SK-N-MC (cell line): Measurements from ENCODE around the gene NUTM2F.

Experiments
- EZH2 ChIP-seq: fragments of 200-600 bp; sonication (generic); IDR thresholded peaks from one replicate; pipeline ENCODE4 v1.6.1; 2017; ENCODE audit warnings: antibody characterized with exemption
- FOXP2 ChIP-seq: optimal IDR thresholded peaks from 2 replicates; pipeline ENCODE3; 2011; ENCODE audit warnings: mild to moderate bottlenecking, moderate library complexity; ENCODE audit not compliant: insufficient read depth; ENCODE audit errors: extremely low read length, control extremely low read depth
- POLR2AphosphoS5 ChIP-seq: IDR thresholded peaks from 2 replicates; pipeline ENCODE4 v1.6.1; 2012; ENCODE audit warnings: mild to moderate bottlenecking, low read depth, low read length, borderline replicate concordance

DNA sequence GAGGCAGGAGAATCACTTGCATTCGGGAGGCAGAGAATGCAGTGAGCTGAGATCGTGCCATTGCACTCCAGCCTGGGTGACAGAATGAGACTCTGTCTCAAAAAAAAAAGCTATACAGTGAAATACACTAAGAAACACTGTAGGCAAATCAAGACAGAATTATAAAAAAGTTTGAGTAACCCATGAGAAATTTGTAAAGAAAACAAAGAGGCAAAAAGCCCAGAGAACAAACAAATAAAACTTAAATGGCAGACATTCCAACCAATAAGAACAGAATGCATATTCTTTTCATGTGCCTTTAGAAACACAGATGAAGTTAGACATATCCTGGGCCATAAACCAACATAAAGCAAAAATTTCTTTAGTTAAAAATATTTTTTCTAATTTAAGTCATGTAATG, 38.8 kb downstream of the NUTM2F start:
- TF ChIP-seq EZH2: no peak
- TF ChIP-seq POLR2AphosphoS5: no peak
- no peak for TF ChIP-seq FOXP2
